GM23338 (cell line): ENCODE results near the gene ARF1. TPM values are rescaled to one million over a fixed set of nuclear protein-coding genes. Genes with fewer than 3 reads are reported as not detected.

Experiments used
- ATAC-seq: fragments of 200-7000 bp; cut with Tn5 transposase; 3 replicates; pipeline ENCODE4 v1.9.1; 2020
- DNase-seq: peaks from one replicate; pipeline ENCODE4 v3.0.0-alpha.2; 2015; ENCODE audit warnings: low spot score
- H2AFZ ChIP-seq: fragments of 200-600 bp; sonication (generic); 2 replicates; pipeline ENCODE4 v1.8.0; 2016; ENCODE audit warnings: antibody characterized with exemption, mild to moderate bottlenecking, moderate library complexity
- H3F3A ChIP-seq: fragments of 200-600 bp; sonication (generic); replicated peaks from 2 replicates; pipeline ENCODE4 v1.8.0; 2017; ENCODE audit warnings: antibody characterized with exemption, mixed run types, low read depth
- H3K27ac ChIP-seq: fragments of 200-600 bp; sonication (generic); 2 replicates; pipeline ENCODE4 v1.6.1; 2016; ENCODE audit warnings: low read depth
- H3K27me3 ChIP-seq: fragments of 200-600 bp; sonication (generic); 2 replicates; pipeline ENCODE4 v1.8.0; 2016; ENCODE audit warnings: mild to moderate bottlenecking, mixed run types, moderate library complexity; ENCODE audit not compliant: insufficient read depth
- H3K36me3 ChIP-seq: fragments of 200-600 bp; sonication (generic); 2 replicates; pipeline ENCODE4 v1.8.0; 2016; ENCODE audit warnings: mild to moderate bottlenecking; ENCODE audit not compliant: insufficient read depth
- H3K4me1 ChIP-seq: fragments of 200-600 bp; sonication (generic); 2 replicates; pipeline ENCODE4 v1.8.0; 2016; ENCODE audit warnings: mild to moderate bottlenecking, moderate library complexity; ENCODE audit not compliant: insufficient read depth
- H3K4me2 ChIP-seq: fragments of 200-600 bp; sonication (generic); 2 replicates; pipeline ENCODE4 v1.7.1; 2017; ENCODE audit warnings: mixed run types
- H3K4me3 ChIP-seq: fragments of 200-600 bp; sonication (generic); 2 replicates; pipeline ENCODE4 v1.6.1; 2016; ENCODE audit warnings: mixed run types
- H3K79me2 ChIP-seq: fragments of 200-600 bp; sonication (generic); replicated peaks from 2 replicates; pipeline ENCODE4 v1.8.0; 2017; ENCODE audit warnings: mild to moderate bottlenecking; ENCODE audit not compliant: insufficient read depth
- H3K9me2 ChIP-seq: fragments of 200-600 bp; sonication (generic); 2 replicates; pipeline ENCODE4 v1.8.0; 2017; ENCODE audit not compliant: insufficient read depth
- H4K20me1 ChIP-seq: fragments of 200-600 bp; sonication (generic); replicated peaks from 2 replicates; pipeline ENCODE4 v1.8.0; 2017; ENCODE audit warnings: mild to moderate bottlenecking; ENCODE audit not compliant: insufficient read depth
- H3K27ac Mint-ChIP-seq: 2 replicates; pipeline ENCODE4 v1.8.0; 2020; ENCODE audit warnings: inconsistent platforms, mild to moderate bottlenecking, moderate library complexity, mixed read lengths
- H3K27me3 Mint-ChIP-seq: 3 replicates; pipeline ENCODE4 v1.8.0; 2022; ENCODE audit warnings: low read depth, mild to moderate bottlenecking, moderate library complexity, mixed read lengths, inconsistent platforms; ENCODE audit not compliant: insufficient read depth, poor library complexity
- H3K36me3 Mint-ChIP-seq: 3 replicates; pipeline ENCODE4 v1.8.0; 2021; ENCODE audit warnings: low read depth, mild to moderate bottlenecking, inconsistent platforms, moderate library complexity, mixed read lengths
- H3K4me1 Mint-ChIP-seq: 3 replicates; pipeline ENCODE4 v1.8.0; 2020; ENCODE audit warnings: mild to moderate bottlenecking, inconsistent platforms, mixed read lengths
- H3K4me3 Mint-ChIP-seq: 3 replicates; pipeline ENCODE4 v1.8.0; 2021; ENCODE audit warnings: moderate library complexity, mild to moderate bottlenecking, inconsistent platforms, mixed read lengths
- H3K9me3 Mint-ChIP-seq: 3 replicates; pipeline ENCODE4 v1.8.0; 2020; ENCODE audit warnings: moderate library complexity, mild to moderate bottlenecking, inconsistent platforms, mixed read lengths
- CREB1 ChIP-seq: fragments of 250-450 bp; sonication (Bioruptor Pico); IDR thresholded peaks from 2 replicates; pipeline ENCODE4 v1.5.0; 2020; ENCODE audit warnings: low read depth, mild to moderate bottlenecking, moderate library complexity
- EZH2 ChIP-seq: fragments of 200-600 bp; sonication (generic); IDR thresholded peaks from one replicate; pipeline ENCODE4 v1.8.0; 2017; ENCODE audit warnings: antibody characterized with exemption, mild to moderate bottlenecking, low read depth; ENCODE audit not compliant: unreplicated experiment
- JUNB ChIP-seq: IDR thresholded peaks from one replicate; pipeline ENCODE4 v1.6.1; 2016; ENCODE audit warnings: antibody characterized with exemption; ENCODE audit not compliant: unreplicated experiment
- POLR2AphosphoS5 ChIP-seq: IDR thresholded peaks from 2 replicates; pipeline ENCODE4 v1.6.1; 2016; ENCODE audit warnings: antibody characterized with exemption, low read depth
- REST ChIP-seq: IDR thresholded peaks from one replicate; pipeline ENCODE4 v1.6.1; 2018; ENCODE audit warnings: antibody characterized with exemption; ENCODE audit not compliant: unreplicated experiment
- STAT1 ChIP-seq: IDR thresholded peaks from one replicate; pipeline ENCODE4 v1.6.1; 2016; ENCODE audit warnings: antibody characterized with exemption; ENCODE audit not compliant: unreplicated experiment
- ZNF114 ChIP-seq: fragments of 250-450 bp; sonication (Bioruptor Pico); IDR thresholded peaks from 2 replicates; pipeline ENCODE4 v1.5.0; 2020; ENCODE audit warnings: mild to moderate bottlenecking, moderate library complexity
- ZNF331 ChIP-seq: fragments of 250-450 bp; sonication (Bioruptor Pico); IDR thresholded peaks from 2 replicates; pipeline ENCODE4 v1.5.0; 2020; ENCODE audit warnings: low read depth, mild to moderate bottlenecking, moderate library complexity
- polyA plus RNA-seq: library from polyadenylated mRNA; unstranded; fragments of >200 nt; fragmentation: Nextera tagmentation; extraction: Ambion mirVana; gene quantifications from 2 replicates; pipeline ENCODE4 v1.2.1, GENCODE V29; 2016
- total RNA-seq: library from RNA; depleted of rRNA; stranded (reverse); fragments of >200 nt; shearing (Covaris generic); gene quantifications from 2 replicates; pipeline ENCODE4 v1.2.3, GENCODE V29; 2014
- TF ChIP-seq, protein P1 (sequence below), 2 experiments: fragments of 200-600 bp in 1 of 2; sonication (generic) in 1 of 2; conservative IDR thresholded peaks; 2 replicates each; pipeline versions ENCODE4 v1.5.1 to v1.6.1; 2016 to 2017; ENCODE audit warnings: antibody characterized with exemption in 2 of 2, low read depth in 2 of 2, mild to moderate bottlenecking in 2 of 2, moderate library complexity in 1 of 2
- TF ChIP-seq, protein P2 (sequence below): fragments of 250-450 bp; sonication (Bioruptor Pico); IDR thresholded peaks from 2 replicates; pipeline ENCODE4 v1.5.0; 2020; ENCODE audit warnings: mild to moderate bottlenecking, moderate library complexity

ARF1 gene
- total and polyA plus RNA-seq, 2 experiments from 2014 or later = 210 to 306 TPM

DNA sequence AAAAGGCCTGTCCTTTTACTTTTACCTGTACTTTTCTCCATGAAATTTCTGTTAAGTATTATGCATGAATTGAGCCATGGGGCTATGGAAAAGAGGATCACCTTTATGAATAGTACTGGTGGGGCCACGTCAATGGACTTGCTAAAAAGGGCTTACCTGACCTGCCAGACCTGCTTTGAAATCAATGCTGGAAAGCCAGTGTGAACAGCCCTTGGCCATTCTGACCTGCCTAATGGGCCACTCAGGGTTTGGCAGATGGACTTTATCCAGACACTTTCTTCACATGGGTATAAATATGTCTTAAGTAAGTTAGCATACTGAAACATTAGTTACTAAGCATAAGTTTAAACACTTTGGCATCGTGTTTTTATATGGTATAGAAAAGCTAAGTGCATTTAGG lies 49.3 kb downstream of the ARF1 start:
- no peak overlapping the region for H3K4me3 Mint-ChIP-seq
- H2AFZ ChIP-seq = no peak overlapping the region
- no peaks in the 10 kb centered on the region for H3K4me1 ChIP-seq
- DNase-seq (no peak), ATAC-seq (no peak)
- H3K36me3 ChIP-seq = no peaks in the 10 kb centered on the region
- no peaks in the 10 kb centered on the region; the same call in 1 of the 2 replicates for H3K9me2 ChIP-seq
- H3K4me3 ChIP-seq = no peak overlapping the region
- H3K79me2 ChIP-seq = no peaks in the 10 kb centered on the region
- no peaks in the 10 kb centered on the region for H3K36me3 Mint-ChIP-seq
- H3K27ac Mint-ChIP-seq = no peak overlapping the region
- H3K27me3 ChIP-seq = peaks cover 42% of the 10 kb centered on the region
- no peaks in the 10 kb centered on the region for H4K20me1 ChIP-seq
- TF ChIP-seq EZH2 (no peak), ZNF114 (CRISPR knock-in tag) (no peak), STAT1 (no peak), ZNF331 (CRISPR knock-in tag) (no peak), JUNB (no peak), CREB1 (CRISPR knock-in tag) (no peak), POLR2AphosphoS5 (no peak), REST (no peak)
- TF ChIP-seq, protein P1, sequence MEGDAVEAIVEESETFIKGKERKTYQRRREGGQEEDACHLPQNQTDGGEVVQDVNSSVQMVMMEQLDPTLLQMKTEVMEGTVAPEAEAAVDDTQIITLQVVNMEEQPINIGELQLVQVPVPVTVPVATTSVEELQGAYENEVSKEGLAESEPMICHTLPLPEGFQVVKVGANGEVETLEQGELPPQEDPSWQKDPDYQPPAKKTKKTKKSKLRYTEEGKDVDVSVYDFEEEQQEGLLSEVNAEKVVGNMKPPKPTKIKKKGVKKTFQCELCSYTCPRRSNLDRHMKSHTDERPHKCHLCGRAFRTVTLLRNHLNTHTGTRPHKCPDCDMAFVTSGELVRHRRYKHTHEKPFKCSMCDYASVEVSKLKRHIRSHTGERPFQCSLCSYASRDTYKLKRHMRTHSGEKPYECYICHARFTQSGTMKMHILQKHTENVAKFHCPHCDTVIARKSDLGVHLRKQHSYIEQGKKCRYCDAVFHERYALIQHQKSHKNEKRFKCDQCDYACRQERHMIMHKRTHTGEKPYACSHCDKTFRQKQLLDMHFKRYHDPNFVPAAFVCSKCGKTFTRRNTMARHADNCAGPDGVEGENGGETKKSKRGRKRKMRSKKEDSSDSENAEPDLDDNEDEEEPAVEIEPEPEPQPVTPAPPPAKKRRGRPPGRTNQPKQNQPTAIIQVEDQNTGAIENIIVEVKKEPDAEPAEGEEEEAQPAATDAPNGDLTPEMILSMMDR (conservative IDR thresholded peaks at IDR 0.05; ENCODE audit: low read depth in 2 of 2) = no peak
- TF ChIP-seq, protein P2, sequence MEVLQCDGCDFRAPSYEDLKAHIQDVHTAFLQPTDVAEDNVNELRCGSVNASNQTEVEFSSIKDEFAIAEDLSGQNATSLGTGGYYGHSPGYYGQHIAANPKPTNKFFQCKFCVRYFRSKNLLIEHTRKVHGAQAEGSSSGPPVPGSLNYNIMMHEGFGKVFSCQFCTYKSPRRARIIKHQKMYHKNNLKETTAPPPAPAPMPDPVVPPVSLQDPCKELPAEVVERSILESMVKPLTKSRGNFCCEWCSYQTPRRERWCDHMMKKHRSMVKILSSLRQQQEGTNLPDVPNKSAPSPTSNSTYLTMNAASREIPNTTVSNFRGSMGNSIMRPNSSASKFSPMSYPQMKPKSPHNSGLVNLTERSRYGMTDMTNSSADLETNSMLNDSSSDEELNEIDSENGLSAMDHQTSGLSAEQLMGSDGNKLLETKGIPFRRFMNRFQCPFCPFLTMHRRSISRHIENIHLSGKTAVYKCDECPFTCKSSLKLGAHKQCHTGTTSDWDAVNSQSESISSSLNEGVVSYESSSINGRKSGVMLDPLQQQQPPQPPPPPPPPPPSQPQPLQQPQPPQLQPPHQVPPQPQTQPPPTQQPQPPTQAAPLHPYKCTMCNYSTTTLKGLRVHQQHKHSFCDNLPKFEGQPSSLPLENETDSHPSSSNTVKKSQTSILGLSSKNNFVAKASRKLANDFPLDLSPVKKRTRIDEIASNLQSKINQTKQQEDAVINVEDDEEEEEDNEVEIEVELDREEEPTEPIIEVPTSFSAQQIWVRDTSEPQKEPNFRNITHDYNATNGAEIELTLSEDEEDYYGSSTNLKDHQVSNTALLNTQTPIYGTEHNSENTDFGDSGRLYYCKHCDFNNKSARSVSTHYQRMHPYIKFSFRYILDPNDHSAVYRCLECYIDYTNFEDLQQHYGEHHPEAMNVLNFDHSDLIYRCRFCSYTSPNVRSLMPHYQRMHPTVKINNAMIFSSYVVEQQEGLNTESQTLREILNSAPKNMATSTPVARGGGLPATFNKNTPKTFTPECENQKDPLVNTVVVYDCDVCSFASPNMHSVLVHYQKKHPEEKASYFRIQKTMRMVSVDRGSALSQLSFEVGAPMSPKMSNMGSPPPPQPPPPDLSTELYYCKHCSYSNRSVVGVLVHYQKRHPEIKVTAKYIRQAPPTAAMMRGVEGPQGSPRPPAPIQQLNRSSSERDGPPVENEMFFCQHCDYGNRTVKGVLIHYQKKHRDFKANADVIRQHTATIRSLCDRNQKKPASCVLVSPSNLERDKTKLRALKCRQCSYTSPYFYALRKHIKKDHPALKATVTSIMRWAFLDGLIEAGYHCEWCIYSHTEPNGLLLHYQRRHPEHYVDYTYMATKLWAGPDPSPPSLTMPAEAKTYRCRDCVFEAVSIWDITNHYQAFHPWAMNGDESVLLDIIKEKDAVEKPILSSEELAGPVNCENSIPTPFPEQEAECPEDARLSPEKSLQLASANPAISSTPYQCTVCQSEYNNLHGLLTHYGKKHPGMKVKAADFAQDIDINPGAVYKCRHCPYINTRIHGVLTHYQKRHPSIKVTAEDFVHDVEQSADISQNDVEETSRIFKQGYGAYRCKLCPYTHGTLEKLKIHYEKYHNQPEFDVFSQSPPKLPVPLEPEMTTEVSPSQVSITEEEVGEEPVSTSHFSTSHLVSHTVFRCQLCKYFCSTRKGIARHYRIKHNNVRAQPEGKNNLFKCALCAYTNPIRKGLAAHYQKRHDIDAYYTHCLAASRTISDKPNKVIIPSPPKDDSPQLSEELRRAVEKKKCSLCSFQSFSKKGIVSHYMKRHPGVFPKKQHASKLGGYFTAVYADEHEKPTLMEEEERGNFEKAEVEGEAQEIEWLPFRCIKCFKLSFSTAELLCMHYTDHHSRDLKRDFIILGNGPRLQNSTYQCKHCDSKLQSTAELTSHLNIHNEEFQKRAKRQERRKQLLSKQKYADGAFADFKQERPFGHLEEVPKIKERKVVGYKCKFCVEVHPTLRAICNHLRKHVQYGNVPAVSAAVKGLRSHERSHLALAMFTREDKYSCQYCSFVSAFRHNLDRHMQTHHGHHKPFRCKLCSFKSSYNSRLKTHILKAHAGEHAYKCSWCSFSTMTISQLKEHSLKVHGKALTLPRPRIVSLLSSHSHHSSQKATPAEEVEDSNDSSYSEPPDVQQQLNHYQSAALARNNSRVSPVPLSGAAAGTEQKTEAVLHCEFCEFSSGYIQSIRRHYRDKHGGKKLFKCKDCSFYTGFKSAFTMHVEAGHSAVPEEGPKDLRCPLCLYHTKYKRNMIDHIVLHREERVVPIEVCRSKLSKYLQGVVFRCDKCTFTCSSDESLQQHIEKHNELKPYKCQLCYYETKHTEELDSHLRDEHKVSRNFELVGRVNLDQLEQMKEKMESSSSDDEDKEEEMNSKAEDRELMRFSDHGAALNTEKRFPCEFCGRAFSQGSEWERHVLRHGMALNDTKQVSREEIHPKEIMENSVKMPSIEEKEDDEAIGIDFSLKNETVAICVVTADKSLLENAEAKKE (CRISPR knock-in tag) = no peak
- H3F3A ChIP-seq = no peaks in the 10 kb centered on the region
- no peaks in the 10 kb centered on the region for H3K9me3 Mint-ChIP-seq
- no peak overlapping the region for H3K27ac ChIP-seq
- H3K27me3 Mint-ChIP-seq = peaks cover 30% of the 10 kb centered on the region
- no peak overlapping the region for H3K4me2 ChIP-seq
- H3K4me1 Mint-ChIP-seq = no peaks in the 10 kb centered on the region; the same call in 2 of the 3 replicates
